ENCODE data around the gene ADSL.
A peak's percentile ranks its signal among the peaks of the same experiment; 100 is the strongest.
"Not testable (repeated sequence)": the region's sequence is repeated elsewhere in the genome, so short reads cannot be mapped to it uniquely, and the experiment has no call there.

Gene ADSL

DNA sequence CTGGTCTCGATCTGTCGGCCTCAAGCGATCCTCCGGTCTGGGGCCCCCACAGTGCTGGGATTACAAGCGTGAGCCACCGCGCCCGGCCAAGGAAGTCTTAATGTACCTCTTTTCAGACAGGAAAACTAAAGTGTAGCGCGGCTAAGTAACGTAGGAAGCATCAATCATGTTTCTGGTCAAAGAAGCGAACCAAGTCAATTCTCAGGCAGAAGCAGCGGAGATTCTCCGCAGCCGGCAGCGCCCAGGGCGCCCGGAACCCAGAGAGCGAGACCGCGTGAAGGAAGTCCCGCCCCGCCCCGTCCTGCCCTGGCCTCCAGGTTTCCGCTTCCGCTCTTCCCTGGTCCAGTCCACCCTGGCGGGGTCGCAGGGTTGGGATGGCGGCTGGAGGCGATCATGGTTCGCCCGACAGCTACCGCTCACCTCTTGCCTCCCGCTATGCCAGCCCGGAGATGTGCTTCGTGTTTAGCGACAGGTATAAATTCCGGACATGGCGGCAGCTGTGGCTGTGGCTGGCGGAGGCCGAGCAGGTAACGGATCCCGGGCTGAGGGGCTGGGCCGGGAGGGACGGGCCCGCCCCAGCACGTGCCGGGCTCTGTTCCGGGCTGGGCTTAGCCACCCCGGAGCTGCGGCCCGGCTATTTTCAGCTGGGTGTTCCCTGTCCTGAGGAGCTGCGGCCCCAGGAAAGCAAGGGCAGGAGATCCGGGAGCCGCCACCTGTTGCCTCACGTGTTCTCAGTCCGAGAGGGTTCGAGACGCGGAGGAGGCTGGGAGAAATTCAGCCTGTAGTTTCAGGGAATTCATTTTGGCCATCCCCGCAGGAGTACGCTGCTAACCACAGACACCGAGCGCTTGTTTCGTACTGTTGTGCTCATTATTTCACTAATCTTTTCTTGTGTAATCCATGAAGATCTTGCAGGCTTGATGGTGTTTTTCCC lies at the start of gene ADSL:
TSS of gene ADSL (plus strand) at position 316 of the 934 bp plus-strand sequence. CDS start at position 375, 59 bp downstream.
- DNase-seq = peak; percentile 85

DNA sequence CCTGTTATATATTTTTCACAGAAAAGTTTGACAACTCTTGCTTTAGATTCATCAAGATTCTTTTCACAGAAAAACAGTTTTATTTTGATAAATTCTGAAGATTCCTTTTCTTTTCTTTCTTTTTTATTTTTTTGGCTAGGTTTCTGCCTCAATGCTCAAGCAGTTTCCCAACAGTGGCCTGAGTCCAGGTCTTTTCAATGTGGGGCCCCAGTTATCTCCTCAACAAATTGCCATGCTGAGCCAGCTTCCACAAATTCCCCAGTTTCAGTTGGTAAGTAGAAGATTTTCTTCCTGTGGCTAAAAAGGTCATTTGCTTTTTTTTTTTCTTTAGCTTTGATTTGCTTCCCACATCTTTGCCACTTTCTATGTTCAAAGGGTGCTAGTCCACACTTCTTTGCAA lies 46.0 kb upstream of the ADSL start:
- no peak for DNase-seq

- DNase-seq = no peak
Measured at GRCh38 chr22:40300884-40301672, 45.2 kb upstream of the ADSL start.

DNA sequence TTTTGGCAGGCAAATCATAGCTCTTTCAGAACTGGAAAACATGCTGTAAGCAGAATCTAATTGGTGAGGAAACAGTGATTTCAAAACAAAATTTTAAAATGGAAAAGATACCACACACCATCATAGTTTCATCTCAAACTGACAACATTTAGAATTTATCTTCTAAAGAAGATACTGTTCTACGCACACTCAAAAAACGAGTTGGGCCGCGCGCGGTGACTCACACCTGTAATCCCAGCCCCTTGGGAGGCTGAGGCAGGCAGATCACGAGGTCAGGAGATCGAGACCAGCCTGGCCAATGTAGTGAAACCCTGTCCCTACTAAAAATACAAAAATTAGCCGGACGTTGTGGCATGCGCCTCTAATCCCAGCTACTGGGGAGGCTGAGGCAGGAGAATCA lies 44.2 kb upstream of the ADSL start:
- no peak for DNase-seq

GRCh38 chr22:40305625-40306024 lies 40.7 kb upstream of the ADSL start:
- no peak for DNase-seq

- no peak for DNase-seq
Measured at GRCh38 chr22:40308999-40309573, 37.2 kb upstream of the ADSL start.

DNA sequence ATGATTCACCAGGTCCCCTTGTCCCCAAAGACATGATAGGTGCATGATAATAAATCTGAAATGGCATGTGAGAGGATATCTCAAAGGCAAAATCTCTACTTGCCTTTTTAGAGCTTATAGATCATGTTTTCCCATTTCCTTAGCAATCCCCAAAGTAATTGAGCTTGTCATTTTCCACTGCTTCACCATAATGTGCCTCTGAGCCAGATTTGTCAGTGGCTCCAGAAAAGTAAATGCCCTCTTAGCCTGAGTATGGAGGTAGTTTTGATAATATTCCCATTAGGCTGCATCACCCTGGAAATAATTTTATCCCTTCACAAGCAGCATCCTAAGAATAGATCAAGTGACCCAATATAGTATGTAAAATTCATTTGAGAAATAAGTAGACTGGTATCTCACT lies 36.7 kb upstream of the ADSL start:
- DNase-seq = no peak

- no peak for DNase-seq
Measured at GRCh38 chr22:40310081-40310767, 36.1 kb upstream of the ADSL start.

DNA sequence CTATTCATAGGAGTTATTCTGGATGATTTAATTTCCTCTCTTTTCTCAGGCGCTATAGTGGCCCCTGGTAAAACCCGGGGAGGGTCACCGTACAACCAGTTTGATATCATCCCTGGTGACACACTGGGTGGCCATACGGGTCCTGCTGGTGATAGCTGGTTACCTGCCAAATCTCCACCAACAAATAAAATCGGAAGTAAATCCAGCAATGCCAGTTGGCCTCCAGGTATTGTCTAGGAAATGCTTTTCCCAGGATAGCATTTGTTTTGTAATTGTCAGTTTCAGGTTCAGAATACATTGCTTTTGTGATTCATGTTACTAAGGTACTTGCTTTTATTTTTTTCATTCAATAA lies 35.6 kb upstream of the ADSL start:
- DNase-seq = no peak

DNA sequence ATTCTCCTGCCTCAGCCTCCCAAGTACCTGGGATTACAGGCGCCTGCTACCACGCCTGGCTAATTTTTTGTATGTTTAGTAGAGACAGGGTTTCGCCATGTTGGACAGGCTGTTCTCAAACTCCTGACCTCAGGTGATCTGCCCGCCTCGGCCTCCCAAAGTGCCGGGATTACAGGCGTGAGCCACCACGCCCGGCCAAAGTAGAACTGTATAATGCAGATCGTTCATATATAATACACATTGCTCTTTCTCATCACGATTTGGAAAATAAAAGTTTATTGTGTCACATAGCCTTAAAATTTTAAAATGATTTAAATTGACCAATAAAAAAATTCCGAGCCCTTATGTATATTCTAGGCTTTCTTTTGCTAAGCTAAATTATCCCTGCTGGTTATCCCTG lies 34.7 kb upstream of the ADSL start:
- not testable (repeated sequence) for DNase-seq

- DNase-seq = no peak
Measured at GRCh38 chr22:40312050-40312449, 34.2 kb upstream of the ADSL start.

DNA sequence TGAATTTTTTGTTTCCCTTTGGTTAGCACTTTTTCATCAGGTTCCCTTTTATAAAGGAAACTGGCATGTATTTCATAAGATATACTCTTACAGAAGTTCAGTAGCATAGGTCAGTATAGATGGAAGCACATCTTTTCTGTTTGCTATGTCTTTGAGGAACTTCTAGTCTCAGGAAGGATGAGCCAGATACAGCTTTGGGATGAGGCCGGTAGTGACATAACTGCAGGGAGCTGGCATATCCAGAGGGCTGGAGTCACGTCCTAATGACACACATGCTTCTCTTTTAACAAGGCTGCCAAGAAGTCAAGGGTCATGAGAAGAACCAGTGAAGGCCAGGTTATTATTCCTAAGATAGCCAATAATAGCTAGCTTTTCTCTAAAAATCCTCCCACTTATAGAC lies 33.3 kb upstream of the ADSL start:
- no peak for DNase-seq

DNA sequence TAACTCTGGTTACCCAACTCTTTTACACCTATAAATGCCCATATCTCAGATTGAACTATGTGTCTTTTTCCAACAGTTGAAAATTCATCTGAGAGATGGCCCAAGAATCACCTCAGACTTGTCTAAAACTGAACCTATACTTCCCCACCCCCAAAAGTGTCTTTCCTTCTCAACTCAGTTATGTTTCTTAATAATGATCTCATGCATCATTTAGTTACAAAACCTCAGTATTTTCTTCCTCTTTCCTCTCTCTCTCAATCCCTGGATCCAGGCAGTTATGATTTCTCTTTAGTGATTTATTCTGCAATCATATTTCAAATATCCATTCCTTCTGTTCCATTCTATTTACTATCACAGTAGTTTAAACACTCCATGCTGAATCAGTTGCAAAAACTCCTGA lies 32.3 kb upstream of the ADSL start:
- DNase-seq = no peak

DNA sequence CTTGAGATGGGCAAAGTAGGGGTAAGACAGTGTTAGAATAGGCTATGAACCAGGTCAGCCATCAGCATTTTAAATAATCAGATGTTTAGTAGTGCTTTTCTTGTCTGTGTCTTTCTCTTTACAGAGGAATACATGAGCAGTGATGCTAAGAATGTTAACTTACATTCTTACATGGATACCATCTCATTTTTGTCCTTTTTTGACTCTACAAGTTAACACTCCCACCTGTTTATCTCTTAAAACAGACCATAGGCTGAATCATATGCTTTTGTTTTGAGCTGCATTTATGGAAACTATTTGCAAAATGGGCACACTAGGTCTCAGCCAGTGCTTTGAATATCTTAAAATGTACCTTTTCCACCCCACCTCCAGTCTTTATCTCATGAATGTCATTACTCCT lies 25.6 kb upstream of the ADSL start:
- no peak for DNase-seq

GRCh38 chr22:40322021-40322420 lies 24.3 kb upstream of the ADSL start:
- no peak for DNase-seq

DNA sequence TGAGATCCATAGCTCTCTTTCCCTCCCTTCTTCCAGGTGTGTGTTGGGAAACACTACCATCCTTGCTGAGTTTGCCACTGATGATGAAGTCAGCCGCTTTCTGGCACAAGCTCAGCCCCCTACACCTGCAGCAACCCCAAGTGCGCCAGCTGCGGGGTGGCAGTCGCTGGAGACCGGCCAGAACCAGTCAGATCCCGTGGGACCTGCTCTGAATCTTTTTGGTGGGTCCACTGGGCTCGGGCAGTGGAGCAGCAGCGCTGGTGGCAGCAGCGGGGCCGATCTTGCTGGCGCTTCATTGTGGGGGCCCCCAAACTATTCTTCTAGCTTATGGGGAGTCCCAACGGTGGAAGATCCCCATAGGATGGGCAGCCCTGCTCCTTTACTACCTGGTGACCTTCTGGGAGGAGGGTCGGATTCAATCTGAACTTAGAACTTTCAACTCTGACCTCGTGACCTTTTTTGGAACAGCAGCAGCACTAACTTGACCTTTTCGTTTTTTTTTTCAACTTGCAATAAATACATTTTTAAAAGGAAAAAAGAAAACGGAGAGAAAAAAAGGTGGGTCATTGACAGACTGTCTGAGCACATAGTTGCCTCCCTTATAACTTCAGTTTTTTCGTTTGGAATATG lies 23.4 kb upstream of the ADSL start:
- DNase-seq = no peak

DNA sequence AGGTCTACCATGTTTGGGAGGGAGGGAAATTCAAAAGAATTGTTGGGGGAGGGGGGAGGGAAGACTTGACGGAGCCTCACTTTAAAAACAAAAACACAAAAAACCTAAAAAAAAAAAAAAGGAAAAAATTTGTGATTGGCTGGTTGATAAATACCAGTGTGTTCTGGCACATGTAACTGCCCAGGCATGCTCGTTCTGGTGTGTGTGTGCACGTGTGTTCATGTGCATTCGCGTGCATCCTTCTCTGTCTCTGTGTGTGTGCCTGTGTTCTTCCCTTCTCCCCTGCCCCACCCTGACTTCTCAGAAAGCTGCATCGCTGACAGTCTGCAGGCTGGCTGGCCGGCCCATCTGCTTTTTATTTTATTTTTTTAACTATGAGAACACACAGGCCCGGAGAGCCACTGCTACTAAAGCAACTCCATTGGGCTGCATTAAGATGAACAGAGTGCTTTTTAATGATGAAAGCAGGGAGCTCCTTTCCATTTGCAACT lies 22.6 kb upstream of the ADSL start:
- no peak for DNase-seq

- DNase-seq = peak; percentile 41
Measured at GRCh38 chr22:40324468-40325305, 21.6 kb upstream of the ADSL start.

DNA sequence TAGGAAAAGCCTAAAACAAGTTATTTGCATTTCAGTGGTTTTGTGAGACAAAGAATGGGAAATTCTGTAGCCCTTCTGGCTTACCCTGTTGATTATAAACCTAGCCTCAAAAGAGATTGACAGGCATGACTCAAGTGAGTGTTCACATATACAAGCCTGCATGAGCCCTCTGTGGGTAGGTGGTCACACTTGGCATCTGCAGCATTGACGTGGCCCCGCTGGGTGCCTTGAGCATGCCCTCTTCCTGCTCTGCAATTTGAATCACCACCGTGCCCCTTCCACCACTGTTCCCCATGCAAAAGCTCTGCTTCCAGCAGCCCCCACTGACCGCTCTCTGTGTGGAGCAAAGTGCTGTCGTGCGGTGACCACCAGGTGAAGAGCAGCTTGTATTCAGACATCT lies 21.0 kb upstream of the ADSL start:
- peak; percentile 74 for DNase-seq

- no peak for DNase-seq
Measured at GRCh38 chr22:40326905-40327735, 19.2 kb upstream of the ADSL start.

Data from activated CD8-positive, alpha-beta memory T cell treated with anti-CD3 and anti-CD28 coated beads, Interleukin-2, amount 50 U/mL, for 4 hours (primary cell).